GM12878 (cell line): ENCODE data around the gene NLGN1. TPM values are rescaled to one million over a fixed set of nuclear protein-coding genes. Genes with fewer than 3 reads are reported as not detected.

Source experiments
- ATAC-seq: fragments of 200-7000 bp; cut with Tn5 transposase; 3 replicates; pipeline ENCODE4 v1.9.1; 2020; ENCODE audit warnings: mild to moderate bottlenecking, moderate library complexity
- BruUV-seq: library from RNA; stranded (reverse); fragments of 400-500 nt; replicated peaks from 2 replicates; lab custom pipeline; 2021; lab: Mats Ljungman, UMichigan
- CTCF ChIA-PET: fragments of 300-600 bp; sonication (Branson Sonifier 250); formaldehyde crosslinking; extraction: SDS; loops from one replicate; lab custom pipeline; 2021; ENCODE audit warnings: inconsistent platforms; lab: Yijun Ruan, JAX
- POLR2A ChIA-PET: fragments of 350-600 bp; formaldehyde crosslinking; extraction: SDS; loops from one replicate; lab custom pipeline; 2021; ENCODE audit warnings: inconsistent platforms; lab: Charles Lee
- RAD21 ChIA-PET: fragments of 300-600 bp; sonication (Branson Sonifier 250); formaldehyde crosslinking; loops from one replicate; lab custom pipeline; 2023; ENCODE audit warnings: antibody characterized with exemption; ENCODE audit not compliant: unreplicated experiment; lab: Charles Lee
- SMC1A ChIA-PET: fragments of 300-600 bp; sonication (Branson Sonifier 250); formaldehyde crosslinking; loops from one replicate; lab custom pipeline; 2023; ENCODE audit not compliant: unreplicated experiment, uncharacterized antibody; lab: Charles Lee
- DNase-seq: peaks from one replicate; pipeline ENCODE4 v3.0.0-alpha.2; 2011; ENCODE audit warnings: low read depth, low spot score
- FAIRE-seq: peaks from 3 replicates; lab custom pipeline; 2011; peaks lifted over from hg19 to GRCh38; lab: Jason Lieb, UNC
- H2AFZ ChIP-seq: 2 replicates; pipeline ENCODE4 v1.6.0; 2011; ENCODE audit warnings: low read depth, low read length, control low read depth; ENCODE audit not compliant: control insufficient read depth
- H3K27ac ChIP-seq: 2 replicates; pipeline ENCODE4 v1.5.1; 2011; ENCODE audit warnings: control low read depth; ENCODE audit not compliant: control insufficient read depth, insufficient read depth
- H3K27me3 ChIP-seq, 2 experiments: replicated peaks in 1 of 2; 2 replicates each; pipeline versions ENCODE4 v1.6.0 to v1.6.1; 2011; ENCODE audit warnings: low read length in 1 of 2; ENCODE audit not compliant: control insufficient read depth in 2 of 2, insufficient read depth in 2 of 2
- H3K36me3 ChIP-seq, 2 experiments: 2 replicates each; pipeline ENCODE4 v1.5.1; 2011; ENCODE audit warnings: low read length in 1 of 2; ENCODE audit not compliant: control insufficient read depth in 2 of 2, insufficient read depth in 2 of 2
- H3K4me1 ChIP-seq: 2 replicates; pipeline ENCODE4 v1.6.1; 2011; ENCODE audit warnings: mild to moderate bottlenecking, low read length, moderate library complexity, mixed read lengths; ENCODE audit not compliant: control insufficient read depth, insufficient read depth
- H3K4me2 ChIP-seq: 2 replicates; pipeline ENCODE4 v1.6.0; 2011; ENCODE audit warnings: control low read depth; ENCODE audit not compliant: control insufficient read depth, insufficient read depth
- H3K4me3 ChIP-seq: fragments of 200-600 bp; sonication (generic); 2 replicates; pipeline ENCODE4 v1.5.1; 2016
- H3K79me2 ChIP-seq: 2 replicates; pipeline ENCODE4 v1.6.0; 2011; ENCODE audit warnings: low read length; ENCODE audit not compliant: control insufficient read depth, insufficient read depth
- H3K9ac ChIP-seq: 2 replicates; pipeline ENCODE4 v1.8.0; 2011; ENCODE audit warnings: low read length, control low read depth, mixed read lengths; ENCODE audit not compliant: control insufficient read depth, insufficient read depth
- H3K9me3 ChIP-seq: replicated peaks from 3 replicates; pipeline ENCODE4 v1.5.1; 2011; ENCODE audit warnings: mild to moderate bottlenecking, low read length; ENCODE audit not compliant: control insufficient read depth, insufficient read depth
- H4K20me1 ChIP-seq: 2 replicates; pipeline ENCODE4 v1.6.0; 2011; ENCODE audit not compliant: control insufficient read depth, insufficient read depth
- CEBPB ChIP-seq, 2 experiments: fragments of 150-350 bp in 1 of 2; IDR thresholded peaks; 2 replicates each; pipeline ENCODE4 v1.6.1; 2012 to 2014; ENCODE audit warnings: low read depth in 2 of 2, low read length in 2 of 2, borderline replicate concordance in 1 of 2, inconsistent platforms in 1 of 2
- EZH2 ChIP-seq: IDR thresholded peaks from 2 replicates; pipeline ENCODE4 v1.6.1; 2012; ENCODE audit warnings: low read depth, mild to moderate bottlenecking, control low read depth, inconsistent platforms, low read length, borderline replicate concordance; ENCODE audit not compliant: control insufficient read depth
- IKZF1 ChIP-seq: fragments of 450-650 bp; conservative IDR thresholded peaks from 2 replicates; pipeline ENCODE4 v1.6.1; 2017; ENCODE audit warnings: antibody characterized with exemption, mild to moderate bottlenecking
- MAX ChIP-seq: IDR thresholded peaks from 2 replicates; pipeline ENCODE4 v1.6.1; 2012; ENCODE audit warnings: low read depth, low read length, improper control_type of control experiment
- MYB ChIP-seq: fragments of 150-350 bp; IDR thresholded peaks from 2 replicates; pipeline ENCODE4 v1.6.1; 2014; ENCODE audit warnings: mild to moderate bottlenecking, low read depth, low read length, borderline replicate concordance
- NR2C2 ChIP-seq: IDR thresholded peaks from 2 replicates; pipeline ENCODE4 v1.6.1; 2011; ENCODE audit warnings: borderline replicate concordance, low read depth; ENCODE audit not compliant: control insufficient read depth, insufficient read length
- PML ChIP-seq: IDR thresholded peaks from 2 replicates; pipeline ENCODE4 v1.6.1; 2012; ENCODE audit warnings: low read length, inconsistent platforms
- POLR2A ChIP-seq: IDR thresholded peaks from 2 replicates; pipeline ENCODE4 v1.6.1; 2011; ENCODE audit warnings: low read depth, mild to moderate bottlenecking, low read length
- POLR2AphosphoS5 ChIP-seq: IDR thresholded peaks from 2 replicates; pipeline ENCODE4 v1.6.1; 2011; ENCODE audit warnings: mild to moderate bottlenecking, low read length, inconsistent platforms
- REST ChIP-seq: IDR thresholded peaks from 2 replicates; pipeline ENCODE4 v1.6.1; 2012; ENCODE audit warnings: mild to moderate bottlenecking, low read depth, low read length
- WRNIP1 ChIP-seq: IDR thresholded peaks from 2 replicates; pipeline ENCODE4 v1.6.1; 2011; ENCODE audit warnings: low read depth, low read length, improper control_type of control experiment, borderline replicate concordance
- YBX1 ChIP-seq: fragments of 450-650 bp; IDR thresholded peaks from 2 replicates; pipeline ENCODE4 v1.6.1; 2016; ENCODE audit warnings: antibody characterized with exemption
- WGBS: methylation state at CpG from one replicate; pipeline ENCODE4 v1.1.6; 2016; ENCODE audit warnings: low lambda C conversion rate; ENCODE audit not compliant: insufficient replicate concordance, insufficient coverage; ENCODE audit errors: missing lambda C conversion rate; 5-methylcytosine and 5-hydroxymethylcytosine counted together
- in situ Hi-C: fragments of 300-500 bp; cut with MboI; formaldehyde crosslinking; loops from 9 replicates; pipeline ENCODE4 v1.14.3; 2018; ENCODE audit warnings: mixed read lengths
- intact Hi-C: fragments of 100-400 bp; cut with micrococcal nuclease; formaldehyde crosslinking; loops from one replicate; pipeline ENCODE4 v1.14.2; 2022; ENCODE audit not compliant: unreplicated experiment
- polyA plus RNA-seq, 11 experiments: library from polyadenylated mRNA; depleted of rRNA in 4 of 11; unstranded in 6 of 11; stranded (reverse) in 5 of 11; fragments of >200 nt; fragmentation: Nextera tagmentation in 4 of 11; fragmentation: Illumina TruSeq in 1 of 11; extraction: Ambion mirVana in 4 of 11; extraction: Trizol in 1 of 11; gene quantifications; 1 replicate in 1 of 11; 2 replicates in 10 of 11; pipeline versions ENCODE4 v1.2.1 to v1.2.3, GENCODE V29; 2011 to 2016; ENCODE audit warnings: inconsistent platforms in 2 of 11, missing spikeins in 2 of 11, low read depth in 1 of 11
- total RNA-seq, 4 experiments: library from RNA; depleted of rRNA in 3 of 4; stranded (reverse); fragments of >200 nt in 3 of 4; fragmentation: Illumina TruSeq in 1 of 4; extraction: Trizol in 1 of 4; gene quantifications; 2 replicates each; pipeline versions ENCODE4 v1.2.1 to v1.2.3, GENCODE V29; 2013 to 2021
- TF ChIP-seq, protein P1 (sequence below): fragments of 150-350 bp; IDR thresholded peaks from 2 replicates; pipeline ENCODE4 v1.6.1; 2016; ENCODE audit warnings: low read depth, low read length
- TF ChIP-seq, protein P2 (sequence below): fragments of 150-350 bp; IDR thresholded peaks from 2 replicates; pipeline ENCODE4 v1.6.1; 2014; ENCODE audit warnings: mild to moderate bottlenecking, low read depth, low read length

The NLGN1 gene
- total and polyA plus RNA-seq, 10 of the 15 experiments (the other 5 are each of a cell fraction or from before 2014, with no cell fraction given) = not detected

DNA sequence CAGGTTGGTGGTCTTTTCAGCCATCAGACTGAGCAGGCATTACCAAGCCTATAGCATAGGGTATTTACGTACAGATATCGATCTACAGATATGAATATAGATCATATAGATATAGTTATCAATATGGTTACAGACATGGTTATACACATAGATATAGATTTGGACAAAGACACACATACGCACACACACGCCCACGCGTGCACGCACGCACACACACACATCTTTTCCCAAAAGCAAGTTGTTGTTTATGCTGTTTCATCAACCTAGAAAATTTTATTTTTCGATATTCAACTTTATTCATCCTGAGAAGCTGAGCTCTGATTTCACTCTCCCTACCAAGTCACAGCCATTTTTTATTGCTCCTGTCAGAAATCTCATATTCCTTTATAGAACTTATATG lies 309.1 kb downstream of the NLGN1 start:
- H2AFZ ChIP-seq = no peak overlapping the region
- FAIRE-seq = no peak
- H3K4me1 ChIP-seq = no peaks in the 10 kb centered on the region
- no peaks in the 10 kb centered on the region for H3K79me2 ChIP-seq
- no peak overlapping the region for H3K27ac ChIP-seq
- no peak for ATAC-seq
- H4K20me1 ChIP-seq = no peaks in the 10 kb centered on the region
- no TSS peak for BruUV-seq
- H3K36me3 ChIP-seq = no peaks in the 10 kb centered on the region
- no peaks in the 10 kb centered on the region for H3K27me3 ChIP-seq
- in situ Hi-C loops = no loop called here
- POLR2A ChIA-PET = no interaction called here
- SMC1A ChIA-PET = no interaction called here
- no peak overlapping the region for H3K4me2 ChIP-seq
- no peaks in the 10 kb centered on the region for H3K9me3 ChIP-seq
- CTCF ChIA-PET = no interaction called here
- H3K4me3 ChIP-seq = no peak overlapping the region
- 64% methylated on average over 9 of the region's 9 CpGs for WGBS
- RAD21 ChIA-PET = no interaction called here
- no peak overlapping the region for H3K9ac ChIP-seq
- no peak for DNase-seq
- intact Hi-C loops = no loop called here
- TF ChIP-seq CEBPB (IDR thresholded peaks at IDR 0.05; ENCODE audit: borderline replicate concordance in 1 of 2, low read depth in 2 of 2, low read length in 2 of 2) = no peak
- TF ChIP-seq, protein P1, sequence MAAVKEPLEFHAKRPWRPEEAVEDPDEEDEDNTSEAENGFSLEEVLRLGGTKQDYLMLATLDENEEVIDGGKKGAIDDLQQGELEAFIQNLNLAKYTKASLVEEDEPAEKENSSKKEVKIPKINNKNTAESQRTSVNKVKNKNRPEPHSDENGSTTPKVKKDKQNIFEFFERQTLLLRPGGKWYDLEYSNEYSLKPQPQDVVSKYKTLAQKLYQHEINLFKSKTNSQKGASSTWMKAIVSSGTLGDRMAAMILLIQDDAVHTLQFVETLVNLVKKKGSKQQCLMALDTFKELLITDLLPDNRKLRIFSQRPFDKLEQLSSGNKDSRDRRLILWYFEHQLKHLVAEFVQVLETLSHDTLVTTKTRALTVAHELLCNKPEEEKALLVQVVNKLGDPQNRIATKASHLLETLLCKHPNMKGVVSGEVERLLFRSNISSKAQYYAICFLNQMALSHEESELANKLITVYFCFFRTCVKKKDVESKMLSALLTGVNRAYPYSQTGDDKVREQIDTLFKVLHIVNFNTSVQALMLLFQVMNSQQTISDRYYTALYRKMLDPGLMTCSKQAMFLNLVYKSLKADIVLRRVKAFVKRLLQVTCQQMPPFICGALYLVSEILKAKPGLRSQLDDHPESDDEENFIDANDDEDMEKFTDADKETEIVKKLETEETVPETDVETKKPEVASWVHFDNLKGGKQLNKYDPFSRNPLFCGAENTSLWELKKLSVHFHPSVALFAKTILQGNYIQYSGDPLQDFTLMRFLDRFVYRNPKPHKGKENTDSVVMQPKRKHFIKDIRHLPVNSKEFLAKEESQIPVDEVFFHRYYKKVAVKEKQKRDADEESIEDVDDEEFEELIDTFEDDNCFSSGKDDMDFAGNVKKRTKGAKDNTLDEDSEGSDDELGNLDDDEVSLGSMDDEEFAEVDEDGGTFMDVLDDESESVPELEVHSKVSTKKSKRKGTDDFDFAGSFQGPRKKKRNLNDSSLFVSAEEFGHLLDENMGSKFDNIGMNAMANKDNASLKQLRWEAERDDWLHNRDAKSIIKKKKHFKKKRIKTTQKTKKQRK = no peak
- TF ChIP-seq MAX = no peak
- no peak for TF ChIP-seq REST
- no peak for TF ChIP-seq WRNIP1
- TF ChIP-seq EZH2 = no peak
- TF ChIP-seq MYB = no peak
- no peak for TF ChIP-seq PML
- TF ChIP-seq IKZF1 = no peak
- TF ChIP-seq, protein P2, sequence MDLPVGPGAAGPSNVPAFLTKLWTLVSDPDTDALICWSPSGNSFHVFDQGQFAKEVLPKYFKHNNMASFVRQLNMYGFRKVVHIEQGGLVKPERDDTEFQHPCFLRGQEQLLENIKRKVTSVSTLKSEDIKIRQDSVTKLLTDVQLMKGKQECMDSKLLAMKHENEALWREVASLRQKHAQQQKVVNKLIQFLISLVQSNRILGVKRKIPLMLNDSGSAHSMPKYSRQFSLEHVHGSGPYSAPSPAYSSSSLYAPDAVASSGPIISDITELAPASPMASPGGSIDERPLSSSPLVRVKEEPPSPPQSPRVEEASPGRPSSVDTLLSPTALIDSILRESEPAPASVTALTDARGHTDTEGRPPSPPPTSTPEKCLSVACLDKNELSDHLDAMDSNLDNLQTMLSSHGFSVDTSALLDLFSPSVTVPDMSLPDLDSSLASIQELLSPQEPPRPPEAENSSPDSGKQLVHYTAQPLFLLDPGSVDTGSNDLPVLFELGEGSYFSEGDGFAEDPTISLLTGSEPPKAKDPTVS = no peak
- TF ChIP-seq POLR2AphosphoS5 = no peak
- TF ChIP-seq YBX1 = no peak
- no peak for TF ChIP-seq NR2C2
- no peak for TF ChIP-seq POLR2A
